Nucleus accumbens (tissue), 56 donors: ENCODE measurements around the gene PCNX2.
"Not testable (repeated sequence)": the region's sequence is repeated elsewhere in the genome, so short reads cannot be mapped to it uniquely, and the experiment has no call there.

Experiments used
- DNase-seq, 56 donors: peaks; one replicate each; lab custom pipeline; 2025; lab: John Stamatoyannopoulos, UW

The PCNX2 gene

GRCh38 chr1:233032916-233033315 lies 262.6 kb downstream of the PCNX2 start:
- no peak for DNase-seq

GRCh38 chr1:233031521-233031920 lies 264.0 kb downstream of the PCNX2 start:
- no peak for DNase-seq

GRCh38 chr1:233027046-233027445 lies 268.5 kb downstream of the PCNX2 start:
- DNase-seq: no peak

DNA sequence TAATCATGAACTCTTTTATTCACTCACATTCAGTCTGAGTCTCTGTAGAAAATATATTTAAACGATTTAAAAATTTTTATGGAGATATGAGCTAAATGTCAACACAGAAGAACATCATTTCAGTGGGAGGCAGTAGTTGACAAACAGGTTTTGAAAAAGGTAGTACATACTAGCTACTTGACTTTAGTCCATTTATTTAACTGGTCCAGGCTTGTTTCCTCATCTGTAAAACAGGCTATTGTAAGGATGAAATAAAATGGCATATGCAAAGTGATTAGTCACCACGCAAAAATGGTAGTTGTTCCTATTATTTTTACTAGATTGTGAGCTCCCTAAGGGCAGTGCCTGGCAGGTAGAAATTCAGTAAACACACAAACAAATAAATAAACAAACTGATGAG lies 270.0 kb downstream of the PCNX2 start:
- no peak for DNase-seq

DNA sequence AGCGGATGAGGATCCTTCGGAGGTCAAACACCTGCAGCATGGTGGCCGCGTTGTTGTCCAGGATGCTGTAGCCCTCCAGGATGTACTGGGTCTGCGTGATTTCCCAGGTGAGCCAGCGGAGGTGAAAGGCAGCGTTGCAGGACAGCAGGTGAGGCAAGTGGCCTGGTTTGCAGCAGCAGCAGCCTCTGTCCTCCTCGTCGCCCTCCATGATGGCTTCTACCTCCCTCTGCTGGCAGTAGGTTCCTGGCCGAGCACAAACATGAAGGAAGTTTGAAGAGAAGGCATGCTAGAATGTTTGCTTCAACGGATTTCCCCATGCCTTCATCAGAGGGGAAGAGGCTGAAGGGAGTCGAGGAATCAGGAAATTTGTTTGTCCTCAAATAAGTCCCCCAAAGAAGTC lies 270.4 kb downstream of the PCNX2 start:
- DNase-seq: peak in 16 of 56 donors; percentile 4 to 36 (median 10)

DNA sequence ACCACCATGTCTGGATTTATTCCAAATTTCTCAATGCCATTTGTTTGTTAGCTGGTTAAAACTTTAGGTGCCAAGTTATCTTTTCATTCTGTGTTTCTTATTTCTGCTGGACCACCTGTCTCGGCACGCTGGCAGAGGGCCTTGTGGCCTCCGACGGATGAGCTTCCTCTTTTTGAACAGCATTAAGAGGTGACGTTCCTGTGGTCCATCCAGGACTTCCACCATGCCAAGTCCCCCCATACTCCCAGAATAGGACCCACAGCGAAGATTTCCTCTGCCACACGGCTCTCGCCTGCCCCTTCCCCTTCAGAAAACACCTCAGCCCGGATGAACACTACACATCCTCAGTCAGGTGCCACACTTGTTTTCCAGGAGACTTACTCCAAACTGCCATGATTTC lies 271.3 kb downstream of the PCNX2 start:
- no peak for DNase-seq

DNA sequence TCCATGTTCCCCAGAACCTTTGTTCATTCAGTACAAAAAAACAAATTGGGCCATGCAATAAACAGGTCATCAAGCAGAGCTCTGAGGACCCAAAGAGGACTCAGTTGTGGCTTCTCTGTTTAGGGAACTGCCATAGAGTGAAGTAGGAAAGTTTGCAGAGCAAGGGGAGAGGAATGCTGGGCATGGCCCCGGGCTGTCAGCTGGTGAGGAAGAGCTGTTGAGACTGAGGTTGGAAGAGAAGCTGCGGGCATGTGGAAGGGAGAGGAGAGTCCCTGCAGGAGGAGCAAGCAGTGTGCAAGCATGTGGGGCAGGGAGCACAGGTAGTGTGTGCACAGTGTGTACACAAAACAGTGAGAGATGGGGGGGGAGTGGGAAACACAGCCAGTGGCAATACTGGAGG lies 273.3 kb downstream of the PCNX2 start:
- no peak for DNase-seq

DNA sequence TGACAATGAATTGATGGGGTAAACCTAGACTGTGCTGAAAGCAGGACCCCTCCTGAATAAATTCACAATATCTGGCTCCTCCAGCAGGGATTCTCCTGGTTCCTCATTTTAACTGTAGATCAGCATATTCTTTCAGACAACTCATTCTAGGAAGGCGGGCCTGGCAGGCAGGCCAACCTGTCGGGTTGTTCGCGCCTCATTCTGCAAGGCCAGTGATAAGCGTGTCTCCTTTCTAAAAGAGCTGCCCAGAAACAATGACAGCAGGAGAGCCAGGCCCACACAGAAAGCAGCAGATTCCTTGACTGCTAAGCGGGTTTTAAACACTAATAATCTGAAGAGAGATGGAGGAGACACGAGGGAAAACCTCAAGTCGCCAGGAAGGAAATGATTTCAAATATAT lies 275.1 kb downstream of the PCNX2 start:
- DNase-seq: no peak

DNA sequence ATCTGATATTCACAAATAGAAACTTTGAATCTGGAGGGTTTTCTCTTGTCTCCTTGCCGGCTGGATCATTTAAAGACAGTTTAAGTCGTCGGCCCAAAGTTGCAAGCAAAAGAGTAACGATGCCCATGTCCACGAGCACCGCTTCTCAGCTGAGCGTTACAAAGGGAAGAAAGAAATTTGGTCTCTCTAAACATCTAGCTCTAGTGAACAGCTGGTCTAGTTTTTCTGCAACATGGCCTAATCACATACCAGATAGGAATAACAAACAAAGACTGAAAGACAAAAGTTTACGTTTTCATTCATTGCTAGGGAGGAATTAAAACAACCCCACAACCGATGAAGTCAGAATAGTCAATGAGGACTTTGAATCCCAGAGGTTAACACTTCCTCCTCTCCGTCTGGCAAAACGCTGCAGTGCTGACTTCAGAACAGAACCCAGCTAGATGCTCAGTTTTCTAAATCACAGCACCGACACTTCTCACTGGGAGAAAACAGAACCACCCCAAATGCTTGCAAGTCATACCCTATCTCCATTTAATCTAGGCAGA lies 275.7 kb downstream of the PCNX2 start:
- DNase-seq: no peak

DNA sequence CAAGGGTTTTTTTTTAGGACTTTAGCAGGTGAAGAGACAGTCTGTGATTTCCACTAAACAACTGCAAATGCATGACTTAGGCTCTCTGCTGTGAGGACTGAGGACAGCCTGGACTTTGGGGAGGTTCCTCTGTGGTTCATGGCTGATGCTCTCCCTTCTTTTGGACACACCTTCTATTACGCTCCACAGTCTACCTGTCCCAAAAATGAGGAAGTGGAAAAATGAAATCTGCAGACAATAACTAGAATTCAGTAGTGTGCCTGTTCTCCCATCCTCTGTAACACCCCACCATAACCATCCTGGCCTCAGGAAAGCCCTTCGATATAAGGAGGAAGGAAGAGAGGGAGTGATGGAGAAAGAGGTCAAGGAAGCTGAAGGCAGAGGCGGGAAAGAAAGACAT lies 276.4 kb downstream of the PCNX2 start:
- no peak for DNase-seq

DNA sequence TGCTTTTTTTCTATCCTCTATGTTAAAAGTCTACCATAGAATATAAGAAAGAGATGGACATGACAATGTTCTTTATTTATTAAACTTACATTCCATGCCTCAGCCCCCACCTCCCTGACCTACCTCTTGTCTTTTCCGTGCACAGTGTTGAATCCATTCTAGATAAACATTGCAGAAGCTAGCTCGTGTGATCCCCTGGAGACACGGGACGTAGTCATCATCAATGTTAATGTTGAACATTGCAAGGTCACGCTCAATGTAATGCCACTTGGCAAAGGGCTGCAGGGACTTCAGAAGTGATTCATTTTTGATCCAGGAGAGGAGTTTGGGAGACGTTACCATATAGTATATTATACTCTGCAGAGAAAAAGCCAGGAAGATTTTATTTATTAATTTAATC lies 278.7 kb downstream of the PCNX2 start:
- no peak for DNase-seq

GRCh38 chr1:233015965-233016364 lies 279.6 kb downstream of the PCNX2 start:
- DNase-seq: no peak

DNA sequence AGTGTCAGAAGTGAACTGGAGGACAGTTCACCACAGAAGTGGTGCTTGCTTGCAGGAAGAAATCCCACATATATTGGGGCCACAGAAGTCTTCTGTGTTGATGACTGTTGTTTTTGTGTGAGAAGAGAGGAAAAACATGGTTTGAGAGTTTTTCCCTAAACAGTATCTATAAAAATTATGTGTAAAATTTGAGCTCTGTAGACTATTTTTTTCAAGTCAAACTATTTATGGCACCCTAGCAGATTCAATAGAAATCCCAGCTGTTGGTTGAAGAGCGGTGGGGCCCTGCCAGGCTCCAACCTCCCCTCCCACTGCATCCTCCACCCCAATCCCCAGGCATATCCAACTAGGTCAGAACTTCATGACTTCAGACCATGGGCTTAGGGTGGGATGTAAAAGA lies 283.5 kb downstream of the PCNX2 start:
- DNase-seq: no peak

DNA sequence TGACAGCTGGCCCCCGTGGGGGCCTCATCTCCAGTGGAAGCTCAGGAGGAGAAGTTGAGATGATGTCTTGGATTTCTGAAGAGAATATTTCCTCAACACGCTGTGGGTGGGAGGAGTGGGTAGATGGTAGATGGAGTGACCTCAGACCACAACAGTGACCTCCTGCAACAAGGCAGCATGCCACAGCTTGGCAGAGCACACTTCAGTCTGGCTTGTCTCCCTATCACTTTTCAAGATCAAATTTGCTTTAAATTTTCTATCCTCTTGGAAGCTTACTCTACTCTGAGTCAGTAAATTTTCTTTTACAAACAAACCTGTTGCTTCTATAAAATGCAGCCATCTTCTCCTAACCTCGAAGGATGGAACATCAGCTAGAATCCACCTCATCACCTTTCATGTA lies 285.4 kb downstream of the PCNX2 start:
- no peak for DNase-seq

- no peak for DNase-seq
Observed at GRCh38 chr1:233006541-233006973, 289.0 kb downstream of the PCNX2 start.

DNA sequence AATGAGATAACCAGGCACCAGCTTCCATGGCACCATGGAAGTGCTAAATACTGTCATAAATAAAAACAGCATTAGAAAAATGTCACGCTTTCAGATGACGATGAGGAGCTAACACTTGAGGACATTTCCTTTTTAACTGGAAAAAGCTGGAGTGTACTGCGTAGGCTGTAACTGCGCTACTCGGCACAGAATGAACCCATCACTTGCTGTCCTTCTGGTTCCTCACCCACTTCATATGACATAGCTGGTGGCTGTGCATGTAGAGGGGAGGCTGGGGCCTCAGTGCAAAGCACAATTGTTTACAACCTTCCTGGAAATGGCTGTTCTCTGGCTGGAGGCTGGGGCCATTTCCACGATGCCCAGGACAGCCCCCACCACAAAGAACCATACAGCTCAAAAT lies 289.4 kb downstream of the PCNX2 start:
- DNase-seq: peak in 1 of 56 donors; percentile 15

DNA sequence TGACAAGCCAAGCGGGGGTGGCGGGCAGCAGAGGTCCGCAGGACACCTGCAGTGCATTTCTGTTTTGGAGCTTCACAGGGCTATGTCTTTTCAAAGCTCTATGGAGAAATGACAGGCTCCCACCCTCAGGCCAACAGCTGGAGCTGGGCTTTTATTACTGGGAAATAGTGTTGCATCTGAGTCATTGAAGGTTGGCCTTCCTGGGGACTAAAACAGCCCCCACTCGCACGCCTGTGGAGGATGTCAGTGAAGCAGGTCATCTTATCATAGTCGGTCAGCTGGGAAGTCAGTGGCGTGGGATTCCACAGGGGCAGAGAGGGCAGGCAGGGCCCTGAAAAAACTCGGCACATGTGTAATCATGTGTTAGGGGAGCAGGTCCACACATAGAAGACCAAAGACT lies 289.8 kb downstream of the PCNX2 start:
- DNase-seq: no peak

GRCh38 chr1:233005156-233005555 lies 290.4 kb downstream of the PCNX2 start:
- DNase-seq: no peak

DNA sequence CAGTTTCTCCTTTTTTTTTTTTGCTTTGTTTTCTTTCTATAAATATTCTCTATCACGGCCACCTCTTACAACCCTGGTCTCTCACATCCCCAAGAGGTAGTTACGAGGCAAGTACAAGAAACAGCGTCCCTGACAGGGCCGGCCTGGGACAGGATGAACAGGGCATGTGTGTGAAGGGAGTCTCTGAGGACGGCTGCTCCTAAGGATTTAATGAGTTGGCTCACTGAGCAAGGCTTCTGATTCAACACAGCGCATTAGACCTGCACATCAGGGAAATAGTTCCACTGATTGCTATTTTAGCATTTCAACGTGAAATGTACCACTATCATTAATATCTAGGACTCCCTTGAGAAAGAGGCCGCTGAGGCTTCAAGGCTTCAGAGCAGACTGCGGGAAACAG lies 291.1 kb downstream of the PCNX2 start:
- no peak for DNase-seq

GRCh38 chr1:233003638-233004037 lies 291.9 kb downstream of the PCNX2 start:
- DNase-seq: not testable (repeated sequence)

DNA sequence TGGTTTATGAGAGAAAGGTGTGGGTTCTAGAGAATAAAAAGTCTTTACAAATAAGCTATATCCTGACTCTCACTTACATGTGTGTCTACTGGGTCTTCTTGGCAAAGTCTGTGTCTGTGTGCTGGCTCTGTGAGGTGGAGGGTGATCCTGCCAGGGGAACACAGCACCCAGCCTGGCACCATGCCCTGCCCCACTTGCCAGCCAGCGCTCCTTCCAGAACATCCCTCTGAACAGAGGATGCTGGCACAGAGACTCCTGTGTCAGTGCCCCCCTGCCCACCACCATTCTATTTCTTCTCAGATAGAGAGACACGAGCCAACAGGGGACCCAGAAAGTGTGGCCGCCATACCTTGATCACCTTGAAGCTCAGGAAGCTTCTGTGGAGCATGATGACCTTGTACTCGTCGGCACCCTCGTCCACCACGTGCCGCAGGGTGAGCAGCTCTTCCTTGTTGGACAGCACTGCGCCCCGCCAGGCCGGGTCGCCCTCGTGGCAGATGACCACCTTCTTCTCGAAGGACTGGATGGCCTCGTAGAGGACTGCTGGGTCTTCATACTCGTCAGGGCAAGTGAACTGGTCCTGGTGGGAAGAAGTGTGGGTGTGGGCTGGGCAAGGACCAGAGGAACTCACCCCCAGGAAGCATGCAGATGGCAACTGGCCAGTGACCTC lies 295.4 kb downstream of the PCNX2 start:
- peak in 1 of 56 donors; percentile 11 for DNase-seq

DNA sequence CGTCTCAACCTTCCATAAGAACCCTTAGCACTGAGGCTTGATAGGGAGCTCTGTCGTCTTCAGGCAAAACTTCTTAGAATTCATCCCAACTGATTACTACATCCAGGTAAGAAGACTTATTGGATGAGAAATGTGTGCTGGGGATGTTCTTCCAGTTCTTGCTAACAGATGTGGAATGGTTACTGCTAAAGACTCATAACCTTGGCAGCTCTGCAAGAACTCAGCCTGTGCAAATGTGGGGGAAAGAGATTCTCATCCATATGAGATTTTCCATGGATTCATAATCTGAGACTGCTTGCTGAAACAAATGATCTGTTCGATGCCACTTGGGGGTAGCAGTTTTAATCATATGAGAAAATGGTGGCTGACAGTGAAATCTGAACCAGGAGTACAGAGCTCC lies 296.9 kb downstream of the PCNX2 start:
- DNase-seq: no peak

DNA sequence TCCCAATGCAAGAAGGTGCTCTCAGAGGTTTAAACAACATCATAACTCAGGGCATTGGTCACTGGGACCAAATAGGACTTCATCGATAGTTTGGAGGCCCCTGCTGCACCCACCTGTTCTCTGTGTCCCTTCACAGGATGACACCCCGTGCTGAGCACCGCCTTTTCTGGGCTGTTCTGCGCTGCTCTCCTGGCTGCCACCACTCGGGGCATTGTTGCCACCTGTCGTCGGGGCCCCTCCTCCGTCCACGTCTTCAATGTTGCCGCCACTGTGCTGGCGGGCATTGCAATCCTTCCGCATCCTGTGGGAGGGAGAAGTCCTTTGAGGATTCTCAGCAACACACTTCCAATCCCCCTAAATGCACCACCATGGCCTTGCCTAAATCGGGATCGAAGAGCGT lies 297.4 kb downstream of the PCNX2 start:
- no peak for DNase-seq
